ENCODE data around the gene TCF12.
A peak's percentile ranks its signal among the peaks of the same experiment; 100 is the strongest.

Gene TCF12

GRCh38 chr15:57027596-57027995 lies 109.2 kb downstream of the TCF12 start:
- TF ChIP-seq CTCF (IDR thresholded peaks at IDR 0.05; ENCODE audit: insufficient read depth, missing control alignments) = no peak
- FAIRE-seq (no peak), DNase-seq (ENCODE audit: insufficient read length, low spot score) (no peak)

GRCh38 chr15:57028176-57028575 lies 109.7 kb downstream of the TCF12 start:
- no peak for FAIRE-seq
- TF ChIP-seq CTCF (IDR thresholded peaks at IDR 0.05; ENCODE audit: insufficient read depth, missing control alignments) = no peak

GRCh38 chr15:57030011-57030410 lies 111.6 kb downstream of the TCF12 start:
- FAIRE-seq (no peak), DNase-seq (ENCODE audit: insufficient read length, low spot score) (no peak)
- no peak for TF ChIP-seq CTCF (IDR thresholded peaks at IDR 0.05; ENCODE audit: insufficient read depth, missing control alignments)

More at GRCh38 chr15:57028176-57028575, 109.7 kb downstream of the TCF12 start:
- DNase-seq (ENCODE audit: insufficient read length, low spot score) = no peak

- FAIRE-seq = no peak
- no peak for DNase-seq (ENCODE audit: insufficient read length, low spot score)
- TF ChIP-seq CTCF (IDR thresholded peaks at IDR 0.05; ENCODE audit: insufficient read depth, missing control alignments) = no peak
Measured at GRCh38 chr15:57031082-57031481, 112.6 kb downstream of the TCF12 start.

GRCh38 chr15:57031605-57032004 lies 113.2 kb downstream of the TCF12 start:
- TF ChIP-seq CTCF (IDR thresholded peaks at IDR 0.05; ENCODE audit: insufficient read depth, missing control alignments) = no peak
- no peak for DNase-seq (ENCODE audit: insufficient read length, low spot score)
- no peak for FAIRE-seq

GRCh38 chr15:57032338-57032737 lies 113.9 kb downstream of the TCF12 start:
- no peak for TF ChIP-seq CTCF (IDR thresholded peaks at IDR 0.05; ENCODE audit: insufficient read depth, missing control alignments)
- no peak for DNase-seq (ENCODE audit: insufficient read length, low spot score)
- no peak for FAIRE-seq

- TF ChIP-seq CTCF (IDR thresholded peaks at IDR 0.05; ENCODE audit: insufficient read depth, missing control alignments) = no peak
- FAIRE-seq (peak; percentile 38), DNase-seq (ENCODE audit: insufficient read length, low spot score) (no peak)
Measured at GRCh38 chr15:57033715-57034439, 115.4 kb downstream of the TCF12 start.
